Sigmoid colon (tissue), 4 donors: Measurements from ENCODE around the gene FZD1.

Experiments
- CTCF ChIP-seq, 4 experiments: fragments of 450-650 bp in 3 of 4; fragments of 200-600 bp in 1 of 4; IDR thresholded peaks; one replicate each; pipeline ENCODE4 v1.5.1; 2016 to 2019; ENCODE audit warnings: antibody characterized with exemption in 4 of 4, mild to moderate bottlenecking in 3 of 4, moderate library complexity in 2 of 4
- EP300 ChIP-seq, 4 donors: sonication (generic); formaldehyde crosslinking; IDR thresholded peaks; one replicate each; pipeline ENCODE4 v1.6.1; 2017; ENCODE audit warnings: antibody characterized with exemption in 4 of 4
- POLR2A ChIP-seq, 2 donors: fragments of 450-650 bp; IDR thresholded peaks; one replicate each; pipeline ENCODE4 v1.6.1; 2016; ENCODE audit warnings: antibody characterized with exemption in 2 of 2, mild to moderate bottlenecking in 2 of 2, moderate library complexity in 2 of 2
- POLR2AphosphoS5 ChIP-seq, 4 donors: sonication (generic); formaldehyde crosslinking; IDR thresholded peaks; one replicate each; pipeline ENCODE4 v1.6.1; 2017; ENCODE audit warnings: antibody characterized with exemption in 4 of 4

DNA sequence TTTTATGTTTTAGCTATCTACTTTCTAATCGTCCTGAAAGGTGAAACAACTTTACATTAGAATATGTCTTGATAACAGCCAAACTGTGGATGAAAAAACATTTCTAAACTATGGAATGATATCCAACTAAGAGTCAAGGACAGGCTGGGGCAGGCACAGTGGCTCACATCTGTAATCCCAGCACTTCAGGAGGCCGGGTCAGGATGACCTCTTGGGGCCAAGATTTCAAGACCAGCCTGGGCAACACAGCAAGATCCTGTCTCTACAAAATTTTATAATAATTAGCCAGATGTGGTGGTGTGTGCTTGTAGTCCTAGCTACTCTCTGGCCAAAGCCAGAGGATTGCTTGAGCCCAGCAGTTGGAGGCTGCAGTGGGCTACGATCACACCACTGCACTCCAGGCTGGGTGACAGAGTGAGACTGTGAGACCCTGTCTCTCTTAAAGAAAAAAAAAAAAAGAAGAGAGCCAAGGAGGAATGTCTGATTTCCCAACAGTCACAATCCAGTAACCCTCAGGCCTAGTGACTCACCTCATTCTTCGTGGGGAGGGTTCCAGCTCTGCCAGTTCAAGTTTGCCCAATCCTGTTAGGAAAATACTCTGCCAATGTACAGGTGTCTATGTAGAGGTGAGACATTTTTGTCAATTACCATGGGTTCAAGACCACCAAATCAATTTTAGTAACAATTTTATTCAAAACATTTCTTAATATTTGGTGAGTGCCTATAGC is 14.6 kb upstream of the FZD1 start:
- no peak for TF ChIP-seq CTCF (IDR thresholded peaks at IDR 0.05)
- TF ChIP-seq POLR2A (IDR thresholded peaks at IDR 0.05) = no peak
- no peak for TF ChIP-seq EP300 (IDR thresholded peaks at IDR 0.05)
- TF ChIP-seq POLR2AphosphoS5 (IDR thresholded peaks at IDR 0.05) = no peak
